SK-N-SH (cell line): ENCODE measurements around the gene ATAD3B. TPM values are rescaled to one million over a fixed set of nuclear protein-coding genes. Genes with fewer than 3 reads are reported as not detected.
"Not testable (repeated sequence)": the region's sequence is repeated elsewhere in the genome, so short reads cannot be mapped to it uniquely, and the experiment has no call there.

ENCODE experiments used
- CTCF ChIA-PET: fragments of 300-600, 350-600 bp; formaldehyde crosslinking; extraction: SDS; loops from one replicate; lab custom pipeline; 2021; lab: Yijun Ruan, JAX
- POLR2A ChIA-PET: fragments of 350-600 bp; sonication (Branson Sonifier 250); formaldehyde crosslinking; extraction: SDS; loops from one replicate; lab custom pipeline; 2020; ENCODE audit warnings: antibody characterized with exemption, inconsistent platforms; lab: Yijun Ruan, JAX
- DNase-seq: peaks from one replicate; pipeline ENCODE4 v3.0.0; 2012
- H2AFZ ChIP-seq: fragments of 200-600 bp; sonication (generic); 2 replicates; pipeline ENCODE4 v1.8.1; 2016; ENCODE audit warnings: antibody characterized with exemption, mild to moderate bottlenecking, low read depth
- H3F3A ChIP-seq: fragments of 200-600 bp; sonication (generic); replicated peaks from 2 replicates; pipeline ENCODE3; 2016; ENCODE audit warnings: antibody characterized with exemption, mild to moderate bottlenecking; ENCODE audit not compliant: insufficient read depth
- H3K27ac ChIP-seq, 2 experiments: fragments of 200-500 bp in 1 of 2; fragments of 200-600 bp in 1 of 2; sonication (Bioruptor generic) in 1 of 2; sonication (generic), shearing (Covaris generic) in 1 of 2; 2 replicates each; pipeline versions ENCODE4 v1.5.1 to v1.6.1; 2014 to 2016; ENCODE audit warnings: low read depth in 2 of 2, inconsistent platforms in 1 of 2, low read length in 1 of 2, mild to moderate bottlenecking in 1 of 2, mixed read lengths in 1 of 2
- H3K27me3 ChIP-seq: fragments of 200-600 bp; sonication (generic), shearing (Covaris generic); 2 replicates; pipeline ENCODE4 v1.6.1; 2016; ENCODE audit warnings: mixed run types; ENCODE audit not compliant: insufficient read depth
- H3K36me3 ChIP-seq, 2 experiments: fragments of 200-500 bp in 1 of 2; fragments of 200-600 bp in 1 of 2; sonication (Bioruptor generic) in 1 of 2; sonication (generic) in 1 of 2; replicated peaks in 1 of 2; 2 replicates each; pipeline versions ENCODE3 to v1.5.1; 2014 to 2016; ENCODE audit warnings: low read length in 1 of 2, mild to moderate bottlenecking in 1 of 2; ENCODE audit not compliant: insufficient read depth in 2 of 2, control insufficient read depth in 1 of 2
- H3K4me1 ChIP-seq, 2 experiments: fragments of 200-500 bp in 1 of 2; fragments of 200-600 bp in 1 of 2; sonication (Bioruptor generic) in 1 of 2; sonication (generic), shearing (Covaris generic) in 1 of 2; 2 replicates each; pipeline versions ENCODE4 v1.5.1 to v1.6.1; 2014 to 2016; ENCODE audit warnings: low read depth in 1 of 2, low read length in 1 of 2, mixed run types in 1 of 2; ENCODE audit not compliant: insufficient read depth in 2 of 2, control insufficient read depth in 1 of 2
- H3K4me2 ChIP-seq: fragments of 200-600 bp; sonication (generic), shearing (Covaris generic); 2 replicates; pipeline ENCODE4 v1.6.1; 2017; ENCODE audit warnings: mixed run types
- H3K4me3 ChIP-seq, 2 experiments: fragments of 200-500 bp in 1 of 2; fragments of 200-600 bp in 1 of 2; sonication (Bioruptor generic) in 1 of 2; sonication (generic), shearing (Covaris generic) in 1 of 2; 2 replicates each; pipeline versions ENCODE4 v1.5.1 to v1.8.1; 2014 to 2016; ENCODE audit warnings: low read depth in 2 of 2, inconsistent platforms in 1 of 2, low read length in 1 of 2, mild to moderate bottlenecking in 1 of 2, mixed read lengths in 1 of 2, moderate library complexity in 1 of 2
- H3K79me2 ChIP-seq: fragments of 200-600 bp; sonication (generic); 2 replicates; pipeline ENCODE4 v1.8.1; 2017; ENCODE audit warnings: mild to moderate bottlenecking; ENCODE audit not compliant: insufficient read depth
- H3K9ac ChIP-seq: fragments of 200-600 bp; sonication (generic); 2 replicates; pipeline ENCODE4 v1.6.1; 2017; ENCODE audit warnings: mixed run types
- H3K9me2 ChIP-seq: fragments of 200-600 bp; sonication (generic); 2 replicates; pipeline ENCODE4 v1.6.1; 2017; ENCODE audit warnings: mixed run types
- H3K9me3 ChIP-seq: fragments of 200-600 bp; sonication (generic); 2 replicates; pipeline ENCODE4 v1.6.1; 2017; ENCODE audit warnings: mixed run types, mild to moderate bottlenecking, moderate library complexity
- H4K20me1 ChIP-seq: fragments of 200-600 bp; sonication (generic); 2 replicates; pipeline ENCODE4 v1.6.1; 2017; ENCODE audit warnings: mild to moderate bottlenecking, mixed run types; ENCODE audit not compliant: insufficient read depth
- EZH2phosphoT487 ChIP-seq: fragments of 200-600 bp; sonication (generic); IDR thresholded peaks from 2 replicates; pipeline ENCODE4 v1.6.1; 2017; ENCODE audit warnings: low read depth, mixed run types, mild to moderate bottlenecking, antibody characterized with exemption, moderate library complexity, borderline replicate concordance
- FOSL2 ChIP-seq: IDR thresholded peaks from 2 replicates; pipeline ENCODE4 v1.4.0; 2012; ENCODE audit warnings: low read depth, mild to moderate bottlenecking, moderate library complexity, borderline replicate concordance
- GABPA ChIP-seq: IDR thresholded peaks from 2 replicates; pipeline ENCODE4 v1.4.0; 2012; ENCODE audit warnings: low read depth, mild to moderate bottlenecking
- MXI1 ChIP-seq: IDR thresholded peaks from 2 replicates; pipeline ENCODE4 v1.6.1; 2012; ENCODE audit warnings: mild to moderate bottlenecking, low read depth, low read length, improper control_type of control experiment
- POLR2AphosphoS5 ChIP-seq: IDR thresholded peaks from 2 replicates; pipeline ENCODE4 v1.6.1; 2012; ENCODE audit warnings: low read depth, low read length
- TCF12 ChIP-seq: IDR thresholded peaks from 2 replicates; pipeline ENCODE4 v1.4.0; 2012
- TEAD4 ChIP-seq: IDR thresholded peaks from 2 replicates; pipeline ENCODE4 v1.4.0; 2012; ENCODE audit warnings: mild to moderate bottlenecking, borderline replicate concordance; ENCODE audit not compliant: insufficient read depth
- USF2 ChIP-seq: fragments of 150-350 bp; IDR thresholded peaks from 2 replicates; pipeline ENCODE4 v1.6.1; 2017; ENCODE audit warnings: antibody characterized with exemption, low read length, low read depth, borderline replicate concordance
- WGBS: methylation state at CpG from one replicate; pipeline ENCODE4 v1.1.6; 2017; ENCODE audit warnings: low lambda C conversion rate; 5-methylcytosine and 5-hydroxymethylcytosine counted together
- polyA plus RNA-seq, 3 experiments: library from polyadenylated mRNA; depleted of rRNA; stranded (reverse); fragments of >200 nt; gene quantifications; 2 replicates each; pipeline ENCODE4 v1.2.3, GENCODE V29; 2012
- TF ChIP-seq, protein P1 (sequence below): fragments of 150-350 bp; IDR thresholded peaks from 2 replicates; pipeline ENCODE4 v1.6.1; 2016; ENCODE audit warnings: mild to moderate bottlenecking, low read depth, low read length

ATAD3B gene
- polyA plus RNA-seq, 1 of the 3 experiments (the other 2 are of a cell fraction), result 71.6 TPM

- TF ChIP-seq USF2, result no peak
- no peak for TF ChIP-seq FOSL2
- TF ChIP-seq GABPA, result no peak
These were observed 11.3 kb downstream of the ATAD3B start (continued) for GRCh38 chr1:1482856-1483255.

GRCh38 chr1:1483714-1484113 lies 12.1 kb downstream of the ATAD3B start:
- no peak for TF ChIP-seq POLR2AphosphoS5
- TF ChIP-seq EZH2phosphoT487, result no peak
- no peak for TF ChIP-seq TCF12
- TF ChIP-seq, protein P1, sequence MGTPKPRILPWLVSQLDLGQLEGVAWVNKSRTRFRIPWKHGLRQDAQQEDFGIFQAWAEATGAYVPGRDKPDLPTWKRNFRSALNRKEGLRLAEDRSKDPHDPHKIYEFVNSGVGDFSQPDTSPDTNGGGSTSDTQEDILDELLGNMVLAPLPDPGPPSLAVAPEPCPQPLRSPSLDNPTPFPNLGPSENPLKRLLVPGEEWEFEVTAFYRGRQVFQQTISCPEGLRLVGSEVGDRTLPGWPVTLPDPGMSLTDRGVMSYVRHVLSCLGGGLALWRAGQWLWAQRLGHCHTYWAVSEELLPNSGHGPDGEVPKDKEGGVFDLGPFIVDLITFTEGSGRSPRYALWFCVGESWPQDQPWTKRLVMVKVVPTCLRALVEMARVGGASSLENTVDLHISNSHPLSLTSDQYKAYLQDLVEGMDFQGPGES, result no peak
- no peak for TF ChIP-seq TEAD4
- TF ChIP-seq GABPA, result no peak
- TF ChIP-seq MXI1, result no peak
- no peak for TF ChIP-seq USF2
- H3K4me3 ChIP-seq, result no peak overlapping the region
- no peak overlapping the region for H3K4me2 ChIP-seq
- no peak for DNase-seq
- H3K27me3 ChIP-seq, result no peaks in the 10 kb centered on the region
- WGBS, result 94% methylated on average over 9 of the region's 16 CpGs
- H3K4me1 ChIP-seq, result no peaks in the 10 kb centered on the region
- H4K20me1 ChIP-seq, result no peaks in the 10 kb centered on the region
- POLR2A ChIA-PET, result interaction anchor here (0.6 kb wide), 1 partner anchor 72 kb away, joined by 3 read pairs; no protein-coding TSS in a partner anchor
- no peak overlapping the region for H2AFZ ChIP-seq
- H3F3A ChIP-seq, result no peaks in the 10 kb centered on the region
- H3K27ac ChIP-seq, result no peak overlapping the region
- no peak overlapping the region for H3K9ac ChIP-seq
- H3K9me3 ChIP-seq, result no peaks in the 10 kb centered on the region
- CTCF ChIA-PET, result interaction anchor here (1.2 kb wide), 1 partner anchor 22 kb away, joined by 3 read pairs; no protein-coding TSS in a partner anchor
- H3K79me2 ChIP-seq, result peaks cover 11% of the 10 kb centered on the region; the same call in 1 of the 2 replicates
- no peaks in the 10 kb centered on the region for H3K9me2 ChIP-seq
- peaks cover 3 to 21% of the 10 kb centered on the region in 2 experiments for H3K36me3 ChIP-seq

- 96% methylated on average over 18 of the region's 46 CpGs for WGBS
- not testable (repeated sequence) for H3K79me2 ChIP-seq
These were observed 13.6 kb downstream of the ATAD3B start for GRCh38 chr1:1484976-1485750.

GRCh38 chr1:1485755-1486317 lies 14.3 kb downstream of the ATAD3B start:
- POLR2A ChIA-PET, CTCF ChIA-PET, DNase-seq, H3K9me3 ChIP-seq, H3K4me2 ChIP-seq, H3K27me3 ChIP-seq, H3K9ac ChIP-seq, H3K79me2 ChIP-seq, H3F3A ChIP-seq, H3K27ac ChIP-seq, H2AFZ ChIP-seq, H4K20me1 ChIP-seq, H3K4me1 ChIP-seq, H3K4me3 ChIP-seq, H3K9me2 ChIP-seq: not testable (repeated sequence)
- H3K36me3 ChIP-seq, result peaks cover 6 to 23% of the 10 kb centered on the region in 2 experiments
- 100% methylated on average over 8 of the region's 31 CpGs for WGBS

More at GRCh38 chr1:1484976-1485750, 13.6 kb downstream of the ATAD3B start:
- H3K9ac ChIP-seq, H3K4me1 ChIP-seq, H3K9me2 ChIP-seq, H3K4me2 ChIP-seq, H2AFZ ChIP-seq, H3K9me3 ChIP-seq, H3K27me3 ChIP-seq, H4K20me1 ChIP-seq, H3K27ac ChIP-seq, H3F3A ChIP-seq, H3K4me3 ChIP-seq, POLR2A ChIA-PET, DNase-seq: not testable (repeated sequence)
- CTCF ChIA-PET, result interaction anchor here (1.2 kb wide), 1 partner anchor 20 kb away, joined by 3 read pairs; no protein-coding TSS in a partner anchor
- H3K36me3 ChIP-seq, result peaks cover 3 to 22% of the 10 kb centered on the region in 2 experiments
